Loucy (cell line): Measurements from ENCODE around the gene MAP2K3.
"Not testable (repeated sequence)": the region's sequence is repeated elsewhere in the genome, so short reads cannot be mapped to it uniquely, and the experiment has no call there.

ENCODE experiments used
- CTCF ChIP-seq: fragments of 200-600 bp; sonication (generic); conservative IDR thresholded peaks from 2 replicates; pipeline ENCODE4 v1.5.1; 2014; ENCODE audit warnings: mild to moderate bottlenecking, antibody characterized with exemption, low read length
- EZH2phosphoT487 ChIP-seq: fragments of 200-600 bp; IDR thresholded peaks from 2 replicates; pipeline ENCODE4 v1.6.1; 2018; ENCODE audit warnings: antibody characterized with exemption, mild to moderate bottlenecking, moderate library complexity, borderline replicate concordance

- TF ChIP-seq CTCF, EZH2phosphoT487: not testable (repeated sequence)
Measured at GRCh38 chr17:21346651-21347250, 62.2 kb downstream of the MAP2K3 start.
